Measurements from ENCODE around the gene ARHGAP32.

- TF ChIP-seq, protein P1, sequence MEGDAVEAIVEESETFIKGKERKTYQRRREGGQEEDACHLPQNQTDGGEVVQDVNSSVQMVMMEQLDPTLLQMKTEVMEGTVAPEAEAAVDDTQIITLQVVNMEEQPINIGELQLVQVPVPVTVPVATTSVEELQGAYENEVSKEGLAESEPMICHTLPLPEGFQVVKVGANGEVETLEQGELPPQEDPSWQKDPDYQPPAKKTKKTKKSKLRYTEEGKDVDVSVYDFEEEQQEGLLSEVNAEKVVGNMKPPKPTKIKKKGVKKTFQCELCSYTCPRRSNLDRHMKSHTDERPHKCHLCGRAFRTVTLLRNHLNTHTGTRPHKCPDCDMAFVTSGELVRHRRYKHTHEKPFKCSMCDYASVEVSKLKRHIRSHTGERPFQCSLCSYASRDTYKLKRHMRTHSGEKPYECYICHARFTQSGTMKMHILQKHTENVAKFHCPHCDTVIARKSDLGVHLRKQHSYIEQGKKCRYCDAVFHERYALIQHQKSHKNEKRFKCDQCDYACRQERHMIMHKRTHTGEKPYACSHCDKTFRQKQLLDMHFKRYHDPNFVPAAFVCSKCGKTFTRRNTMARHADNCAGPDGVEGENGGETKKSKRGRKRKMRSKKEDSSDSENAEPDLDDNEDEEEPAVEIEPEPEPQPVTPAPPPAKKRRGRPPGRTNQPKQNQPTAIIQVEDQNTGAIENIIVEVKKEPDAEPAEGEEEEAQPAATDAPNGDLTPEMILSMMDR (IDR thresholded peaks at IDR 0.05; ENCODE audit: insufficient read depth, low read length, poor library complexity, severe bottlenecking) = no peak
- TF ChIP-seq EZH2phosphoT487 (conservative IDR thresholded peaks at IDR 0.05; ENCODE audit: low read length) = no peak
Observed at GRCh38 chr11:129131316-129131715, 60.8 kb downstream of the ARHGAP32 start.
